HepG2 (cell line): ENCODE data around the gene NOC2L. TPM values are rescaled to one million over a fixed set of nuclear protein-coding genes. Genes with fewer than 3 reads are reported as not detected.
A peak's percentile ranks its signal among the peaks of the same experiment; 100 is the strongest.

Source experiments
- CEBPZ ChIP-seq: IDR thresholded peaks from 2 replicates; pipeline ENCODE4 v1.6.1; 2012; ENCODE audit warnings: low read length, improper control_type of control experiment
- FOXM1 ChIP-seq: sonication (generic); formaldehyde crosslinking; IDR thresholded peaks from 2 replicates; pipeline ENCODE4 v1.5.0; 2020; ENCODE audit warnings: missing genetic modification reagents
- FOXP1 ChIP-seq, 2 experiments: fragments of 450-650 bp in 1 of 2; IDR thresholded peaks; 2 replicates each; pipeline ENCODE4 v1.6.1; 2017 to 2018; ENCODE audit warnings: antibody characterized with exemption in 1 of 2
- FOXP4 ChIP-seq: sonication (generic); formaldehyde crosslinking; IDR thresholded peaks from 2 replicates; pipeline ENCODE4 v1.4.0; 2020; ENCODE audit warnings: missing genetic modification reagents
- KAT8 ChIP-seq: IDR thresholded peaks from 2 replicates; pipeline ENCODE4 v1.6.1; 2016; ENCODE audit warnings: missing genetic modification reagents, missing compliant biosample characterization
- NFE2L1 ChIP-seq: sonication (generic); formaldehyde crosslinking; IDR thresholded peaks from 2 replicates; pipeline ENCODE4 v1.4.0; 2020; ENCODE audit warnings: missing genetic modification reagents, mild to moderate bottlenecking, borderline replicate concordance
- PAX8 ChIP-seq: sonication (generic); formaldehyde crosslinking; IDR thresholded peaks from 2 replicates; pipeline ENCODE4 v1.8.0; 2022; ENCODE audit warnings: mild to moderate bottlenecking, missing genetic modification reagents, borderline replicate concordance
- RFX5 ChIP-seq: IDR thresholded peaks from 2 replicates; pipeline ENCODE4 v1.6.1; 2011; ENCODE audit warnings: low read depth, low read length, improper control_type of control experiment
- ZNF629 ChIP-seq: sonication (generic); formaldehyde crosslinking; conservative IDR thresholded peaks from 2 replicates; pipeline ENCODE4 v1.5.0; 2020; ENCODE audit warnings: missing genetic modification reagents
- ZNF788 ChIP-seq: sonication (generic); formaldehyde crosslinking; IDR thresholded peaks from 2 replicates; pipeline ENCODE4 v1.5.0; 2020; ENCODE audit warnings: mild to moderate bottlenecking, missing genetic modification reagents, borderline replicate concordance
- polyA plus RNA-seq, 8 experiments: library from polyadenylated mRNA; depleted of rRNA in 3 of 8; stranded (reverse) in 7 of 8; unstranded in 1 of 8; fragments of >200 nt; fragmentation: Illumina TruSeq in 4 of 8; extraction: Trizol in 4 of 8; gene quantifications; 2 replicates each; pipeline versions ENCODE4 v1.2.1 to v1.2.3, GENCODE V29; 2011 to 2016; ENCODE audit warnings: low read depth in 4 of 8, missing spikeins in 1 of 8, mixed read lengths in 1 of 8; ENCODE audit not compliant: insufficient read depth in 1 of 8
- total RNA-seq, 5 experiments: library from RNA; depleted of rRNA; stranded (reverse); fragments of >200 nt; fragmentation: Illumina TruSeq; extraction: Trizol; gene quantifications; 2 replicates each; pipeline ENCODE4 v1.2.3, GENCODE V29; 2016; ENCODE audit warnings: low read depth in 1 of 5
- TF ChIP-seq, protein P1 (sequence below): sonication (generic); formaldehyde crosslinking; IDR thresholded peaks from 2 replicates; pipeline ENCODE4 v1.5.1; 2020; ENCODE audit warnings: missing genetic modification reagents, mild to moderate bottlenecking, borderline replicate concordance
- TF ChIP-seq, protein P2 (sequence below): sonication (generic); formaldehyde crosslinking; IDR thresholded peaks from 2 replicates; pipeline ENCODE4 v1.5.0; 2020; ENCODE audit warnings: mild to moderate bottlenecking, missing genetic modification reagents, borderline replicate concordance

Gene NOC2L
- total and polyA plus RNA-seq, 2 of the 13 experiments (the other 11 are each of a cell fraction or from before 2014, with no cell fraction given): 32.0 to 103 TPM

DNA sequence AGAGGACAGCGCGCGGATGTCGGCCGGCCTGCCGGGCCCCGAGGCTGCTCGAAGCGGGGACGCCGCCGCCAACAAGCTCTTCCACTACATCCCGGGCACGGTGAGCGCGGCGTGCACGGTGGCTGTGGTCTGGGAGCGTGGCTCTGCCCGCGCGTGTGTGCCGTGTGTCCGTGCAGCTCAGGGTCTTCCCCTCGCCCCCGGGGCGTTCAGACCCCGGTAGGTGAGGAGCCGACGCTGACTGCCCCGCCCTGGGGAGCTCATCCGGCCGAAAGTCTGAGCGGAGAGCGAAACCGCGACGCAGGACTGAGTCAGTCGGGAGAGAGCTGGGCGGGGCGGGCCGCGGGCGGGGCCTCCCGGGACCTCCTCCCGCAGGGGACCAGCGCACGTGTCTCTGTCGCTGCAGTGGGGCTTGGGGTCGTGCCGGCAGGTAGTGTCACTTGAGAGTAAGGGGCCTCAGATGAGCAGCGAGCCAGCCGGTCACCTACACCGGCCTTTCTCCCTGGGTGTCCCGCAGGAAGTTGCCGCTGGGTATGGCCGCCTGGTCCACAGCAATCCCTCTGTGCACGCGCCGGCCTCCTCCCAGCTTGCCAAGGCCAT is 7.7 kb upstream of the NOC2L start (continued):
- no peak for TF ChIP-seq FOXP4 (CRISPR knock-in tag)
- no peak; the same call in none of the 2 replicates for TF ChIP-seq KAT8 (CRISPR knock-in tag)
- TF ChIP-seq FOXM1 (CRISPR knock-in tag): no peak
- TF ChIP-seq, protein P1, sequence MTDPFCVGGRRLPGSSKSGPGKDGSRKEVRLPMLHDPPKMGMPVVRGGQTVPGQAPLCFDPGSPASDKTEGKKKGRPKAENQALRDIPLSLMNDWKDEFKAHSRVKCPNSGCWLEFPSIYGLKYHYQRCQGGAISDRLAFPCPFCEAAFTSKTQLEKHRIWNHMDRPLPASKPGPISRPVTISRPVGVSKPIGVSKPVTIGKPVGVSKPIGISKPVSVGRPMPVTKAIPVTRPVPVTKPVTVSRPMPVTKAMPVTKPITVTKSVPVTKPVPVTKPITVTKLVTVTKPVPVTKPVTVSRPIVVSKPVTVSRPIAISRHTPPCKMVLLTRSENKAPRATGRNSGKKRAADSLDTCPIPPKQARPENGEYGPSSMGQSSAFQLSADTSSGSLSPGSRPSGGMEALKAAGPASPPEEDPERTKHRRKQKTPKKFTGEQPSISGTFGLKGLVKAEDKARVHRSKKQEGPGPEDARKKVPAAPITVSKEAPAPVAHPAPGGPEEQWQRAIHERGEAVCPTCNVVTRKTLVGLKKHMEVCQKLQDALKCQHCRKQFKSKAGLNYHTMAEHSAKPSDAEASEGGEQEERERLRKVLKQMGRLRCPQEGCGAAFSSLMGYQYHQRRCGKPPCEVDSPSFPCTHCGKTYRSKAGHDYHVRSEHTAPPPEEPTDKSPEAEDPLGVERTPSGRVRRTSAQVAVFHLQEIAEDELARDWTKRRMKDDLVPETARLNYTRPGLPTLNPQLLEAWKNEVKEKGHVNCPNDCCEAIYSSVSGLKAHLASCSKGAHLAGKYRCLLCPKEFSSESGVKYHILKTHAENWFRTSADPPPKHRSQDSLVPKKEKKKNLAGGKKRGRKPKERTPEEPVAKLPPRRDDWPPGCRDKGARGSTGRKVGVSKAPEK (CRISPR knock-in tag): no peak
- TF ChIP-seq CEBPZ: no peak
- TF ChIP-seq NFE2L1 (CRISPR knock-in tag): no peak; the same call in 1 of the 2 replicates
- TF ChIP-seq FOXP1 (IDR thresholded peaks at IDR 0.05): no peak
- no peak for TF ChIP-seq FOXP1 (CRISPR knock-in tag; IDR thresholded peaks at IDR 0.05)
- peak; percentile 19; the same call in 1 of the 2 replicates for TF ChIP-seq ZNF788 (CRISPR knock-in tag)
- TF ChIP-seq, protein P2, sequence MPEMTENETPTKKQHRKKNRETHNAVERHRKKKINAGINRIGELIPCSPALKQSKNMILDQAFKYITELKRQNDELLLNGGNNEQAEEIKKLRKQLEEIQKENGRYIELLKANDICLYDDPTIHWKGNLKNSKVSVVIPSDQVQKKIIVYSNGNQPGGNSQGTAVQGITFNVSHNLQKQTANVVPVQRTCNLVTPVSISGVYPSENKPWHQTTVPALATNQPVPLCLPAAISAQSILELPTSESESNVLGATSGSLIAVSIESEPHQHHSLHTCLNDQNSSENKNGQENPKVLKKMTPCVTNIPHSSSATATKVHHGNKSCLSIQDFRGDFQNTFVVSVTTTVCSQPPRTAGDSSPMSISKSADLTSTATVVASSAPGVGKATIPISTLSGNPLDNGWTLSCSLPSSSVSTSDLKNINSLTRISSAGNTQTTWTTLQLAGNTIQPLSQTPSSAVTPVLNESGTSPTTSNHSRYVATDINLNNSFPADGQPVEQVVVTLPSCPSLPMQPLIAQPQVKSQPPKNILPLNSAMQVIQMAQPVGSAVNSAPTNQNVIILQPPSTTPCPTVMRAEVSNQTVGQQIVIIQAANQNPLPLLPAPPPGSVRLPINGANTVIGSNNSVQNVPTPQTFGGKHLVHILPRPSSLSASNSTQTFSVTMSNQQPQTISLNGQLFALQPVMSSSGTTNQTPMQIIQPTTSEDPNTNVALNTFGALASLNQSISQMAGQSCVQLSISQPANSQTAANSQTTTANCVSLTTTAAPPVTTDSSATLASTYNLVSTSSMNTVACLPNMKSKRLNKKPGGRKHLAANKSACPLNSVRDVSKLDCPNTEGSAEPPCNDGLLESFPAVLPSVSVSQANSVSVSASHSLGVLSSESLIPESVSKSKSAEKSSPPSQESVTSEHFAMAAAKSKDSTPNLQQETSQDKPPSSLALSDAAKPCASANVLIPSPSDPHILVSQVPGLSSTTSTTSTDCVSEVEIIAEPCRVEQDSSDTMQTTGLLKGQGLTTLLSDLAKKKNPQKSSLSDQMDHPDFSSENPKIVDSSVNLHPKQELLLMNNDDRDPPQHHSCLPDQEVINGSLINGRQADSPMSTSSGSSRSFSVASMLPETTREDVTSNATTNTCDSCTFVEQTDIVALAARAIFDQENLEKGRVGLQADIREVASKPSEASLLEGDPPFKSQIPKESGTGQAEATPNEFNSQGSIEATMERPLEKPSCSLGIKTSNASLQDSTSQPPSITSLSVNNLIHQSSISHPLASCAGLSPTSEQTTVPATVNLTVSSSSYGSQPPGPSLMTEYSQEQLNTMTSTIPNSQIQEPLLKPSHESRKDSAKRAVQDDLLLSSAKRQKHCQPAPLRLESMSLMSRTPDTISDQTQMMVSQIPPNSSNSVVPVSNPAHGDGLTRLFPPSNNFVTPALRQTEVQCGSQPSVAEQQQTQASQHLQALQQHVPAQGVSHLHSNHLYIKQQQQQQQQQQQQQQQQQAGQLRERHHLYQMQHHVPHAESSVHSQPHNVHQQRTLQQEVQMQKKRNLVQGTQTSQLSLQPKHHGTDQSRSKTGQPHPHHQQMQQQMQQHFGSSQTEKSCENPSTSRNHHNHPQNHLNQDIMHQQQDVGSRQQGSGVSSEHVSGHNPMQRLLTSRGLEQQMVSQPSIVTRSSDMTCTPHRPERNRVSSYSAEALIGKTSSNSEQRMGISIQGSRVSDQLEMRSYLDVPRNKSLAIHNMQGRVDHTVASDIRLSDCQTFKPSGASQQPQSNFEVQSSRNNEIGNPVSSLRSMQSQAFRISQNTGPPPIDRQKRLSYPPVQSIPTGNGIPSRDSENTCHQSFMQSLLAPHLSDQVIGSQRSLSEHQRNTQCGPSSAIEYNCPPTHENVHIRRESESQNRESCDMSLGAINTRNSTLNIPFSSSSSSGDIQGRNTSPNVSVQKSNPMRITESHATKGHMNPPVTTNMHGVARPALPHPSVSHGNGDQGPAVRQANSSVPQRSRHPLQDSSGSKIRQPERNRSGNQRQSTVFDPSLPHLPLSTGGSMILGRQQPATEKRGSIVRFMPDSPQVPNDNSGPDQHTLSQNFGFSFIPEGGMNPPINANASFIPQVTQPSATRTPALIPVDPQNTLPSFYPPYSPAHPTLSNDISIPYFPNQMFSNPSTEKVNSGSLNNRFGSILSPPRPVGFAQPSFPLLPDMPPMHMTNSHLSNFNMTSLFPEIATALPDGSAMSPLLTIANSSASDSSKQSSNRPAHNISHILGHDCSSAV (CRISPR knock-in tag): no peak; the same call in 1 of the 2 replicates
- no peak for TF ChIP-seq PAX8
- TF ChIP-seq RFX5: no peak
- no peak for TF ChIP-seq ZNF629 (CRISPR knock-in tag)
